Spleen (tissue), 11 donors: ENCODE data around the gene DYNC2I2. TPM values are rescaled to one million over a fixed set of nuclear protein-coding genes. Genes with fewer than 3 reads are reported as not detected.
A peak's percentile ranks its signal among the peaks of the same experiment; 100 is the strongest.

Source experiments
- DNase-seq: peaks from one replicate; pipeline ENCODE4 v3.0.0-alpha.2; 2020
- H3K27ac ChIP-seq, 8 donors: fragments of 200-600 bp; sonication (generic) in 7 of 8; 1 replicate in 4 of 8; 2 replicates in 4 of 8; pipeline versions ENCODE4 v1.5.0 to v1.8.0; 2016 to 2021; ENCODE audit warnings: inconsistent platforms in 4 of 8, mild to moderate bottlenecking in 4 of 8, moderate library complexity in 1 of 8
- H3K27me3 ChIP-seq, 7 donors: fragments of 200-600 bp; sonication (generic) in 6 of 7; replicated peaks in 1 of 7; 1 replicate in 4 of 7; 2 replicates in 3 of 7; pipeline versions ENCODE4 v1.5.0 to v1.8.0; 2016 to 2021; ENCODE audit warnings: inconsistent platforms in 3 of 7, mild to moderate bottlenecking in 1 of 7
- H3K36me3 ChIP-seq, 6 donors: fragments of 200-600 bp; sonication (generic) in 5 of 6; 1 replicate in 4 of 6; 2 replicates in 2 of 6; pipeline versions ENCODE4 v1.5.0 to v1.8.0; 2016 to 2021; ENCODE audit warnings: inconsistent platforms in 2 of 6
- H3K4me1 ChIP-seq, 6 donors: fragments of 200-600 bp; sonication (generic) in 5 of 6; 1 replicate in 3 of 6; 2 replicates in 3 of 6; pipeline versions ENCODE4 v1.5.0 to v1.8.0; 2016 to 2021; ENCODE audit warnings: inconsistent platforms in 3 of 6
- H3K4me3 ChIP-seq, 8 donors: fragments of 200-600 bp; sonication (generic) in 7 of 8; 1 replicate in 4 of 8; 2 replicates in 4 of 8; pipeline versions ENCODE4 v1.5.0 to v1.8.0; 2016 to 2021; ENCODE audit warnings: inconsistent platforms in 4 of 8, mild to moderate bottlenecking in 4 of 8, moderate library complexity in 2 of 8
- H3K9me3 ChIP-seq, 8 donors: fragments of 200-600 bp; sonication (generic) in 7 of 8; 1 replicate in 4 of 8; 2 replicates in 4 of 8; pipeline versions ENCODE4 v1.5.0 to v1.8.0; 2016 to 2021; ENCODE audit warnings: inconsistent platforms in 4 of 8
- CTCF ChIP-seq, 11 experiments: fragments of 200-600 bp in 7 of 11; fragments of 450-650 bp in 4 of 11; sonication (generic) in 4 of 11; IDR thresholded peaks in 8 of 11; conservative IDR thresholded peaks in 3 of 11; 1 replicate in 7 of 11; 2 replicates in 4 of 11; pipeline versions ENCODE4 v1.4.0 to v1.8.0; 2016 to 2021; ENCODE audit warnings: antibody characterized with exemption in 11 of 11, inconsistent platforms in 4 of 11, mild to moderate bottlenecking in 1 of 11
- POLR2A ChIP-seq, 3 donors: fragments of 450-650 bp; IDR thresholded peaks; one replicate each; pipeline ENCODE4 v1.5.1; 2017; ENCODE audit warnings: antibody characterized with exemption in 3 of 3, mild to moderate bottlenecking in 1 of 3
- POLR2AphosphoS5 ChIP-seq, 3 donors: sonication (generic); formaldehyde crosslinking; IDR thresholded peaks; one replicate each; pipeline ENCODE4 v1.5.1; 2017; ENCODE audit warnings: antibody characterized with exemption in 3 of 3
- WGBS, 5 donors: extraction: QIAGEN DNeasy Blood & Tissue Kit in 3 of 5; methylation state at CpG; one replicate each; pipeline versions ENCODE4 v1.1.5 to v1.1.7; 2013 to 2018; 5-methylcytosine and 5-hydroxymethylcytosine counted together
- intact Hi-C: fragments of 100-400 bp; cut with DNase I; formaldehyde crosslinking; loops from one replicate; pipeline ENCODE4 v1.15.0; 2023; ENCODE audit warnings: low total_unique reads
- polyA plus RNA-seq, 3 donors: library from polyadenylated mRNA; stranded (reverse); fragments of 200-250 nt; gene quantifications; one replicate each; pipeline ENCODE4 v1.2.1, GENCODE V29; 2013
- total RNA-seq, 7 donors: library from RNA; depleted of rRNA in 3 of 7; stranded (reverse); fragments of >200 nt in 3 of 7; fragmentation: NEBNext Ultra II Directional in 4 of 7; extraction: Animal tissue kit (Norgen Biotek cat#: 25700) in 4 of 7; gene quantifications; one replicate each; pipeline versions ENCODE4 v1.1.0 to v1.2.1, GENCODE V29; 2016 to 2021
- donor health status: healthy with polysubstance abuse.
- donor health status: DM: no; HTN: no; CAD: no; lungs with moderate emphysema.
- donor health status: DM: no; HTN: no; CAD: no.
- donor health status: Bipolar disorder and iron deficiency.
- donor health status: healthy.
- donor health status: DM: no; HTN: no; CAD: no.
- donor health status: DM: yes; HTN: yes; CAD: no.

The DYNC2I2 gene
- total and polyA plus RNA-seq, 10 donors: 19.0 to 61.6 (median 29.2) TPM

- peak overlapping the region; percentile 56 to 97 (median 76) for H3K4me3 ChIP-seq
- DNase-seq: peak; percentile 96
- peaks cover 28 to 81% (median 57%) of the 10 kb centered on the region in 6 donors for H3K4me1 ChIP-seq
- TF ChIP-seq CTCF (IDR thresholded peaks at IDR 0.05 in 8 of 11, conservative IDR thresholded peaks at IDR 0.05 in 3 of 11) (no peak), POLR2AphosphoS5 (IDR thresholded peaks at IDR 0.05) (peak; percentile 72 to 86 (median 85)), POLR2A (IDR thresholded peaks at IDR 0.05) (peak in 1 of 3 donors; percentile 71)
- H3K36me3 ChIP-seq: peaks cover 0 to 6% (median 0%) of the 10 kb centered on the region in 6 donors
- H3K27me3 ChIP-seq: no peaks in the 10 kb centered on the region
- intact Hi-C loops: no loop called here
- peak overlapping the region; percentile 73 to 99 (median 92) for H3K27ac ChIP-seq
- 4 to 8% (median 4%) methylated on average over 15 of the region's 15 CpGs for WGBS, 5 donors
- H3K9me3 ChIP-seq: no peaks in the 10 kb centered on the region
Measured at GRCh38 chr9:128684325-128685199, 27.9 kb upstream of the DYNC2I2 start.

GRCh38 chr9:128684065-128684324 is 27.3 kb upstream of the DYNC2I2 start:
- WGBS, 5 donors: 0 to 3% (median 2%) methylated on average over 3 of the region's 3 CpGs
- Histone ChIP-seq H3K27me3 (no peaks in the 10 kb centered on the region), H3K4me3 (peak overlapping the region; percentile 56 to 97 (median 76)), H3K36me3 (peaks cover 0 to 6% (median 0%) of the 10 kb centered on the region in 6 donors), H3K9me3 (no peaks in the 10 kb centered on the region), H3K4me1 (peaks cover 28 to 81% (median 57%) of the 10 kb centered on the region in 6 donors), H3K27ac (peak overlapping the region; percentile 73 to 99 (median 92))
- intact Hi-C loops: no loop called here
- DNase-seq: no peak
- TF ChIP-seq CTCF (IDR thresholded peaks at IDR 0.05 in 8 of 11, conservative IDR thresholded peaks at IDR 0.05 in 3 of 11): no peak
- no peak for TF ChIP-seq POLR2A (IDR thresholded peaks at IDR 0.05)
- no peak for TF ChIP-seq POLR2AphosphoS5 (IDR thresholded peaks at IDR 0.05)

- H3K4me3 ChIP-seq: peak overlapping the region; percentile 56 to 97 (median 76)
- H3K27ac ChIP-seq: peak overlapping the region; percentile 73 to 99 (median 92)
- no peaks in the 10 kb centered on the region for H3K27me3 ChIP-seq
- intact Hi-C loops: no loop called here
- H3K9me3 ChIP-seq: no peaks in the 10 kb centered on the region
- peaks cover 0 to 6% (median 0%) of the 10 kb centered on the region in 6 donors for H3K36me3 ChIP-seq
- peak; percentile 92 for DNase-seq
- peaks cover 28 to 79% (median 56%) of the 10 kb centered on the region in 6 donors for H3K4me1 ChIP-seq
- TF ChIP-seq POLR2AphosphoS5 (IDR thresholded peaks at IDR 0.05) (peak; percentile 10 to 66 (median 65)), POLR2A (IDR thresholded peaks at IDR 0.05) (no peak)
- WGBS, 5 donors: 2 to 3% (median 3%) methylated on average over 19 to 21 of the region's 21 CpGs
Measured at GRCh38 chr9:128683340-128684064, 26.9 kb upstream of the DYNC2I2 start.

GRCh38 chr9:128677794-128678193 is 21.1 kb upstream of the DYNC2I2 start:
- Histone ChIP-seq H3K27ac (no peak overlapping the region), H3K27me3 (no peaks in the 10 kb centered on the region), H3K36me3 (peaks cover 0 to 18% (median 0%) of the 10 kb centered on the region in 6 donors), H3K4me1 (peaks cover 0 to 22% (median 7%) of the 10 kb centered on the region in 6 donors), H3K4me3 (no peak overlapping the region), H3K9me3 (no peaks in the 10 kb centered on the region)
- WGBS, 5 donors: 85 to 92% (median 89%) methylated on average over 10 of the region's 10 CpGs
- intact Hi-C loops: no loop called here
- TF ChIP-seq POLR2A (IDR thresholded peaks at IDR 0.05): no peak
- TF ChIP-seq POLR2AphosphoS5 (IDR thresholded peaks at IDR 0.05): no peak
- no peak for TF ChIP-seq CTCF (IDR thresholded peaks at IDR 0.05 in 8 of 11, conservative IDR thresholded peaks at IDR 0.05 in 3 of 11)
- no peak for DNase-seq
